Liver (tissue), 9 donors: Measurements from ENCODE around the gene REC114. TPM values are rescaled to one million over a fixed set of nuclear protein-coding genes. Genes with fewer than 3 reads are reported as not detected.

Experiments
- DNase-seq: peaks from one replicate; pipeline ENCODE4 v3.0.0-alpha.2; 2017; ENCODE audit warnings: low spot score
- H3K27ac ChIP-seq, 2 donors: one replicate each; pipeline ENCODE4 v1.7.0; 2013; ENCODE audit warnings: inconsistent platforms in 2 of 2, low read length in 2 of 2, control low read depth in 1 of 2, low read depth in 1 of 2, mild to moderate bottlenecking in 1 of 2
- H3K27me3 ChIP-seq, 4 donors: one replicate each; pipeline versions ENCODE4 v1.6.1 to v1.7.0; 2013; ENCODE audit warnings: low read length in 3 of 4, inconsistent platforms in 1 of 4, mild to moderate bottlenecking in 1 of 4, moderate library complexity in 1 of 4; ENCODE audit not compliant: control insufficient read depth in 4 of 4, insufficient read depth in 4 of 4
- H3K36me3 ChIP-seq, 4 donors: one replicate each; pipeline versions ENCODE4 v1.6.1 to v1.7.0; 2013; ENCODE audit warnings: low read length in 3 of 4, mild to moderate bottlenecking in 3 of 4, low read depth in 1 of 4, moderate library complexity in 1 of 4; ENCODE audit not compliant: control insufficient read depth in 4 of 4, insufficient read depth in 3 of 4
- H3K4me1 ChIP-seq, 4 donors: one replicate each; pipeline versions ENCODE4 v1.6.1 to v1.7.0; 2013; ENCODE audit warnings: low read length in 3 of 4, mild to moderate bottlenecking in 3 of 4, moderate library complexity in 1 of 4; ENCODE audit not compliant: control insufficient read depth in 4 of 4, insufficient read depth in 4 of 4
- H3K4me3 ChIP-seq, 3 donors: one replicate each; pipeline versions ENCODE4 v1.6.1 to v1.7.0; 2013; ENCODE audit warnings: low read length in 3 of 3, control low read depth in 1 of 3, low read depth in 1 of 3, mild to moderate bottlenecking in 1 of 3
- H3K9ac ChIP-seq, 2 donors: one replicate each; pipeline ENCODE4 v1.7.0; 2013; ENCODE audit warnings: low read length in 2 of 2, mild to moderate bottlenecking in 2 of 2, moderate library complexity in 2 of 2, control low read depth in 1 of 2, low read depth in 1 of 2
- H3K9me3 ChIP-seq, 4 donors: one replicate each; pipeline versions ENCODE4 v1.6.1 to v1.7.0; 2013; ENCODE audit warnings: low read length in 3 of 4; ENCODE audit not compliant: control insufficient read depth in 4 of 4
- EGR1 ChIP-seq, 2 donors: IDR thresholded peaks; 2 replicates each; pipeline ENCODE4 v1.6.1; 2016 to 2018; ENCODE audit warnings: antibody characterized with exemption in 2 of 2, low read depth in 2 of 2
- FOXA1 ChIP-seq: IDR thresholded peaks from 2 replicates; pipeline ENCODE4 v1.6.1; 2016; ENCODE audit warnings: antibody characterized with exemption
- GABPA ChIP-seq, 2 donors: IDR thresholded peaks in 1 of 2; conservative IDR thresholded peaks in 1 of 2; 2 replicates each; pipeline ENCODE4 v1.6.1; 2016; ENCODE audit warnings: antibody characterized with exemption in 2 of 2, mild to moderate bottlenecking in 1 of 2, moderate library complexity in 1 of 2
- HNF4A ChIP-seq, 2 donors: conservative IDR thresholded peaks; 2 replicates each; pipeline ENCODE4 v1.6.1; 2016; ENCODE audit warnings: antibody characterized with exemption in 2 of 2, mild to moderate bottlenecking in 2 of 2
- HNF4G ChIP-seq: IDR thresholded peaks from 2 replicates; pipeline ENCODE4 v1.6.1; 2016; ENCODE audit warnings: antibody characterized with exemption
- NR2F2 ChIP-seq: IDR thresholded peaks from 2 replicates; pipeline ENCODE4 v1.6.1; 2016; ENCODE audit warnings: antibody characterized with exemption
- RAD21 ChIP-seq, 2 donors: IDR thresholded peaks; 2 replicates each; pipeline ENCODE4 v1.6.1; 2016; ENCODE audit warnings: antibody characterized with exemption in 2 of 2, mild to moderate bottlenecking in 2 of 2
- REST ChIP-seq: IDR thresholded peaks from 2 replicates; pipeline ENCODE4 v1.6.1; 2016; ENCODE audit warnings: antibody characterized with exemption, mild to moderate bottlenecking
- RXRA ChIP-seq, 2 donors: IDR thresholded peaks; 2 replicates each; pipeline ENCODE4 v1.6.1; 2017 to 2018; ENCODE audit warnings: antibody characterized with exemption in 2 of 2, mild to moderate bottlenecking in 1 of 2
- SP1 ChIP-seq: IDR thresholded peaks from 2 replicates; pipeline ENCODE4 v1.6.1; 2018; ENCODE audit warnings: antibody characterized with exemption, mild to moderate bottlenecking
- TAF1 ChIP-seq: conservative IDR thresholded peaks from 2 replicates; pipeline ENCODE4 v1.6.1; 2016; ENCODE audit warnings: antibody characterized with exemption, mild to moderate bottlenecking
- WGBS: extraction: QIAGEN DNeasy Blood & Tissue Kit; methylation state at CpG from one replicate; pipeline ENCODE4 v1.1.7; 2013; 5-methylcytosine and 5-hydroxymethylcytosine counted together
- polyA plus RNA-seq, 2 donors: library from polyadenylated mRNA; stranded (reverse) in 1 of 2; unstranded in 1 of 2; fragments of 200-250 nt in 1 of 2; fragments of >200 nt in 1 of 2; fragmentation: Nextera tagmentation in 1 of 2; extraction: Ambion mirVana in 1 of 2; gene quantifications; one replicate each; pipeline versions ENCODE4 v1.2.1 to v1.2.3, GENCODE V29; 2013 to 2015
- total RNA-seq, 2 donors: library from RNA; depleted of rRNA; stranded (reverse); fragments of >200 nt; gene quantifications; one replicate each; pipeline ENCODE4 v1.2.3, GENCODE V29; 2014
- TF ChIP-seq, protein P1 (sequence below): IDR thresholded peaks from 2 replicates; pipeline ENCODE4 v1.6.1; 2016; ENCODE audit warnings: antibody characterized with exemption
- TF ChIP-seq, protein P2 (sequence below): IDR thresholded peaks from 2 replicates; pipeline ENCODE4 v1.6.1; 2016; ENCODE audit warnings: antibody characterized with exemption
- donor health status: healthy.
- donor health status: healthy.
- donor health status: healthy.
- donor health status: healthy.
- donor health status: healthy.

REC114 gene
- total and polyA plus RNA-seq, 4 donors, result not detected

DNA sequence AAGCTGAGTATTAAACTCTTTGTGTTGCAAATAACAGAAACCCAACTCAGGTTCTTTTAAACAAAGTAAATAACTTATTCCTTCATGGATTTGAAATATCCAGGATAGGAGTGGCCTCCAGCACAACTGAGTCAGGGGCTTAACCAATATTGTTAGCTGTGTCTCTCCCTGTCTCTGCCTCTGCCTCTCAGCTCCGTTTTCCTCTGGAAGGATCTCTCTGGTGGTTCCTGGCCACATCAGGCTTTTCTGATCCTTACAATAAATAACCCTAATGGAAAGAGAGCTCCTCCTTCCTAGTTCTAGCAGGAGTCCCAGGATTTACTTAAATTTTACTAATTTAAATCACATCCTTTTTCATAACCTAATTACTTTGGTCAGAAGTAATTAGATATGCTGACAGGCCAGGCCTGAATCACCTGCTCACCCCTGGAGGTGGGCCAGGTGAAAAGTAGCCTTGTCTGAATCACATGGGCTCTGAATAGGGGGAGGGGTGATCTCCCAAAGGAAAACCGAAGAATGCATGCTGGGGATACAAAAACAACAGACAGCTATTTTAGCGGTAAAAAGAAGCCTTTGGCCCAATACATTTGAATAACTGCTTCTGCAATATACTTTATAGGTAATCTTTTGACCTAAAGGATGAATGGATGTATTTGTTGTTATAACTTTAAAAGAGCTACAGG lies 75.4 kb downstream of the REC114 start:
- Histone ChIP-seq H3K27me3 (no peaks in the 10 kb centered on the region), H3K9me3 (no peaks in the 10 kb centered on the region), H3K4me1 (no peaks in the 10 kb centered on the region), H3K4me3 (no peak overlapping the region), H3K27ac (no peak overlapping the region), H3K9ac (no peak overlapping the region), H3K36me3 (no peaks in the 10 kb centered on the region)
- no peak for DNase-seq
- TF ChIP-seq GABPA (IDR thresholded peaks at IDR 0.05 in 1 of 2, conservative IDR thresholded peaks at IDR 0.05 in 1 of 2) (no peak), SP1 (no peak), NR2F2 (no peak), REST (no peak), HNF4G (no peak)
- TF ChIP-seq, protein P1, sequence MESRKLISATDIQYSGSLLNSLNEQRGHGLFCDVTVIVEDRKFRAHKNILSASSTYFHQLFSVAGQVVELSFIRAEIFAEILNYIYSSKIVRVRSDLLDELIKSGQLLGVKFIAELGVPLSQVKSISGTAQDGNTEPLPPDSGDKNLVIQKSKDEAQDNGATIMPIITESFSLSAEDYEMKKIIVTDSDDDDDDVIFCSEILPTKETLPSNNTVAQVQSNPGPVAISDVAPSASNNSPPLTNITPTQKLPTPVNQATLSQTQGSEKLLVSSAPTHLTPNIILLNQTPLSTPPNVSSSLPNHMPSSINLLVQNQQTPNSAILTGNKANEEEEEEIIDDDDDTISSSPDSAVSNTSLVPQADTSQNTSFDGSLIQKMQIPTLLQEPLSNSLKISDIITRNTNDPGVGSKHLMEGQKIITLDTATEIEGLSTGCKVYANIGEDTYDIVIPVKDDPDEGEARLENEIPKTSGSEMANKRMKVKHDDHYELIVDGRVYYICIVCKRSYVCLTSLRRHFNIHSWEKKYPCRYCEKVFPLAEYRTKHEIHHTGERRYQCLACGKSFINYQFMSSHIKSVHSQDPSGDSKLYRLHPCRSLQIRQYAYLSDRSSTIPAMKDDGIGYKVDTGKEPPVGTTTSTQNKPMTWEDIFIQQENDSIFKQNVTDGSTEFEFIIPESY, result no peak
- TF ChIP-seq, protein P2, sequence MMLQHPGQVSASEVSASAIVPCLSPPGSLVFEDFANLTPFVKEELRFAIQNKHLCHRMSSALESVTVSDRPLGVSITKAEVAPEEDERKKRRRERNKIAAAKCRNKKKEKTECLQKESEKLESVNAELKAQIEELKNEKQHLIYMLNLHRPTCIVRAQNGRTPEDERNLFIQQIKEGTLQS, result no peak
- 72% methylated on average over 3 of the region's 3 CpGs for WGBS

DNA sequence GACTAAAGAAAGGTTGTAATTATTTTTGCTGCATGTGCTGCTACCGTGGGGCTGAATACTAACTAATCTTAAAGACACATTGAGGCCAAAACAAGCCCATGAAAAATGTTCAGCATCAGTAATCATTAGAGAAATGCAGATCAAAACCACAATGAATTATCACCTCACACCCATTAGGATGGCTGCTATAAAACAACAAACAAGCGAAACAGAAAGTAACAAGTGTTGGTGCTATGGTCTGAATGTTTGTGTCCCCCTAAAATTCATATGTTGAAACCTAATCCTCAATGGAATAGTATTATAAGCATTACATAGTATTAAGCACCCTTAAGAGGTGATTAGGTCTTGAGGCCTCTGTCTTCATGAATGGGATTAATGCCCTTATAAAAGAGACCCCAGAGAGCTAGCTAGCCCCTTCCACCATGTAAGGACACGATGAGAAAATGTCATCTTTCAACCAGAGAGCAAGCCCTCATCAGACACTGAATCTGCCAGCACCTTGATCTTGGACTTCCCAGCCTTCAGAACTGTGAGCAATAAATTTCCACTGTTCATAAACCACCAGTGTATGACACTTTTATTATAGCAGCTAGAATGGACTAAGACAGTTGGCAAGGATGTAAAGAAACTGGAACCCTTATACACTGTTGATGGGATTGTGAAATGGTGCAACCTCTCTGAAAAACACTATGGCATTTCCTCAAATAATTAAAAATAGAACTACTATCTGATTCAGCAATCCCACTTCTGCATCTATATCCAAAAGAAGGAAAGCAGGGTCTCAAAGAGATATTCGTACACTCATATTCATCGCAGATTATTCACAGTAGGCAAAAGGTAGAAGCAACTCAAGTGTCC lies 76.1 kb downstream of the REC114 start:
- H3K36me3 ChIP-seq, result no peaks in the 10 kb centered on the region
- no peaks in the 10 kb centered on the region for H3K27me3 ChIP-seq
- no peaks in the 10 kb centered on the region for H3K9me3 ChIP-seq
- no peaks in the 10 kb centered on the region for H3K4me1 ChIP-seq
- TF ChIP-seq RAD21 (IDR thresholded peaks at IDR 0.05) (no peak), EGR1 (IDR thresholded peaks at IDR 0.05; ENCODE audit: low read depth in 2 of 2) (no peak), RXRA (IDR thresholded peaks at IDR 0.05) (no peak), HNF4A (conservative IDR thresholded peaks at IDR 0.05) (no peak), FOXA1 (no peak), REST (no peak), TAF1 (no peak), HNF4G (no peak), NR2F2 (no peak)
- TF ChIP-seq, protein P2, result no peak
- H3K9ac ChIP-seq, result no peak overlapping the region
- no peak overlapping the region for H3K4me3 ChIP-seq
- WGBS, result 86% methylated on average over 5 of the region's 5 CpGs
- no peak for DNase-seq
- no peak overlapping the region for H3K27ac ChIP-seq
